Esophagus muscularis mucosa (tissue), 4 donors: ENCODE measurements around the gene TC2N. TPM values are rescaled to one million over a fixed set of nuclear protein-coding genes. Genes with fewer than 3 reads are reported as not detected.

Source experiments
- DNase-seq: peaks from one replicate; pipeline ENCODE4 v3.0.0-alpha.2; 2017; ENCODE audit errors: extremely low spot score
- H3K27ac ChIP-seq, 4 donors: fragments of 200-600 bp; sonication (generic); replicated peaks in 1 of 4; 1 replicate in 3 of 4; 2 replicates in 1 of 4; pipeline ENCODE4 v1.5.1; 2016 to 2019; ENCODE audit warnings: mild to moderate bottlenecking in 1 of 4
- H3K27me3 ChIP-seq, 4 donors: fragments of 200-600 bp; sonication (generic); one replicate each; pipeline versions ENCODE4 v1.5.1 to v1.6.0; 2016 to 2019
- H3K36me3 ChIP-seq, 4 donors: fragments of 200-600 bp; sonication (generic); one replicate each; pipeline ENCODE4 v1.5.1; 2016 to 2019
- H3K4me1 ChIP-seq, 4 donors: fragments of 200-600 bp; sonication (generic); one replicate each; pipeline ENCODE4 v1.5.1; 2016 to 2019
- H3K4me3 ChIP-seq, 4 donors: fragments of 200-600 bp; sonication (generic); 1 replicate in 2 of 4; 2 replicates in 2 of 4; pipeline ENCODE4 v1.5.1; 2016 to 2019; ENCODE audit warnings: mild to moderate bottlenecking in 4 of 4, moderate library complexity in 1 of 4
- H3K9me3 ChIP-seq, 4 donors: fragments of 200-600 bp; sonication (generic); 1 replicate in 3 of 4; 2 replicates in 1 of 4; pipeline ENCODE4 v1.5.1; 2016 to 2019
- EP300 ChIP-seq: sonication (generic); formaldehyde crosslinking; IDR thresholded peaks from one replicate; pipeline ENCODE4 v1.6.1; 2017; ENCODE audit warnings: antibody characterized with exemption
- POLR2A ChIP-seq: fragments of 450-650 bp; IDR thresholded peaks from one replicate; pipeline ENCODE4 v1.6.1; 2017; ENCODE audit warnings: antibody characterized with exemption, moderate library complexity, mild to moderate bottlenecking, low read depth
- POLR2AphosphoS5 ChIP-seq, 2 donors: sonication (generic); formaldehyde crosslinking; IDR thresholded peaks; one replicate each; pipeline ENCODE4 v1.6.1; 2017; ENCODE audit warnings: antibody characterized with exemption in 2 of 2
- WGBS: methylation state at CpG from one replicate; pipeline ENCODE4 v1.1.5; 2018; 5-methylcytosine and 5-hydroxymethylcytosine counted together
- intact Hi-C: fragments of 100-400 bp; cut with DNase I; formaldehyde crosslinking; loops from one replicate; pipeline ENCODE4 v1.15.1; 2023
- total RNA-seq, 4 donors: library from RNA; depleted of rRNA; stranded (reverse); fragments of >200 nt; gene quantifications; one replicate each; pipeline versions ENCODE4 v1.1.0 to v1.2.1, GENCODE V29; 2016
- TF ChIP-seq, protein P1 (sequence below), 3 experiments: fragments of 200-600 bp in 2 of 3; fragments of 450-650 bp in 1 of 3; sonication (generic) in 2 of 3; IDR thresholded peaks; one replicate each; pipeline ENCODE4 v1.5.1; 2017 to 2019; ENCODE audit warnings: antibody characterized with exemption in 3 of 3, mild to moderate bottlenecking in 2 of 3, moderate library complexity in 1 of 3

The TC2N gene
- total RNA-seq, 4 donors from 2014 or later = 17.8 to 27.8 (median 23.7) TPM

- intact Hi-C loops = no loop called here
Measured at GRCh38 chr14:91861091-91861490, 6.2 kb downstream of the TC2N start.

GRCh38 chr14:91860238-91860637, 7.1 kb downstream of the TC2N start:
- H3K4me3 ChIP-seq = no peak overlapping the region
- intact Hi-C loops = no loop called here
- no peak overlapping the region for H3K27ac ChIP-seq
- TF ChIP-seq POLR2A (no peak), POLR2AphosphoS5 (IDR thresholded peaks at IDR 0.05) (no peak), EP300 (no peak)
- TF ChIP-seq, protein P1, sequence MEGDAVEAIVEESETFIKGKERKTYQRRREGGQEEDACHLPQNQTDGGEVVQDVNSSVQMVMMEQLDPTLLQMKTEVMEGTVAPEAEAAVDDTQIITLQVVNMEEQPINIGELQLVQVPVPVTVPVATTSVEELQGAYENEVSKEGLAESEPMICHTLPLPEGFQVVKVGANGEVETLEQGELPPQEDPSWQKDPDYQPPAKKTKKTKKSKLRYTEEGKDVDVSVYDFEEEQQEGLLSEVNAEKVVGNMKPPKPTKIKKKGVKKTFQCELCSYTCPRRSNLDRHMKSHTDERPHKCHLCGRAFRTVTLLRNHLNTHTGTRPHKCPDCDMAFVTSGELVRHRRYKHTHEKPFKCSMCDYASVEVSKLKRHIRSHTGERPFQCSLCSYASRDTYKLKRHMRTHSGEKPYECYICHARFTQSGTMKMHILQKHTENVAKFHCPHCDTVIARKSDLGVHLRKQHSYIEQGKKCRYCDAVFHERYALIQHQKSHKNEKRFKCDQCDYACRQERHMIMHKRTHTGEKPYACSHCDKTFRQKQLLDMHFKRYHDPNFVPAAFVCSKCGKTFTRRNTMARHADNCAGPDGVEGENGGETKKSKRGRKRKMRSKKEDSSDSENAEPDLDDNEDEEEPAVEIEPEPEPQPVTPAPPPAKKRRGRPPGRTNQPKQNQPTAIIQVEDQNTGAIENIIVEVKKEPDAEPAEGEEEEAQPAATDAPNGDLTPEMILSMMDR (IDR thresholded peaks at IDR 0.05) = no peak
- no peaks in the 10 kb centered on the region for H3K36me3 ChIP-seq
- no peak for DNase-seq
- H3K9me3 ChIP-seq = no peaks in the 10 kb centered on the region
- H3K27me3 ChIP-seq = peaks cover 0 to 9% (median 0%) of the 10 kb centered on the region in 4 donors
- peaks cover 0 to 5% (median 2%) of the 10 kb centered on the region in 4 donors for H3K4me1 ChIP-seq

More at GRCh38 chr14:91861091-91861490, 6.2 kb downstream of the TC2N start:
- no peak for DNase-seq
- peaks cover 0 to 9% (median 0%) of the 10 kb centered on the region in 4 donors for H3K27me3 ChIP-seq
- peaks cover 0 to 5% (median 2%) of the 10 kb centered on the region in 4 donors for H3K4me1 ChIP-seq
- H3K9me3 ChIP-seq = no peaks in the 10 kb centered on the region
- no peak overlapping the region for H3K27ac ChIP-seq
- WGBS = 80% methylated on average over 2 of the region's 2 CpGs
- no peaks in the 10 kb centered on the region for H3K36me3 ChIP-seq
- TF ChIP-seq, protein P1 (IDR thresholded peaks at IDR 0.05) = no peak
- TF ChIP-seq POLR2AphosphoS5 (IDR thresholded peaks at IDR 0.05) (no peak), POLR2A (no peak), EP300 (no peak)
- H3K4me3 ChIP-seq = no peak overlapping the region

DNA sequence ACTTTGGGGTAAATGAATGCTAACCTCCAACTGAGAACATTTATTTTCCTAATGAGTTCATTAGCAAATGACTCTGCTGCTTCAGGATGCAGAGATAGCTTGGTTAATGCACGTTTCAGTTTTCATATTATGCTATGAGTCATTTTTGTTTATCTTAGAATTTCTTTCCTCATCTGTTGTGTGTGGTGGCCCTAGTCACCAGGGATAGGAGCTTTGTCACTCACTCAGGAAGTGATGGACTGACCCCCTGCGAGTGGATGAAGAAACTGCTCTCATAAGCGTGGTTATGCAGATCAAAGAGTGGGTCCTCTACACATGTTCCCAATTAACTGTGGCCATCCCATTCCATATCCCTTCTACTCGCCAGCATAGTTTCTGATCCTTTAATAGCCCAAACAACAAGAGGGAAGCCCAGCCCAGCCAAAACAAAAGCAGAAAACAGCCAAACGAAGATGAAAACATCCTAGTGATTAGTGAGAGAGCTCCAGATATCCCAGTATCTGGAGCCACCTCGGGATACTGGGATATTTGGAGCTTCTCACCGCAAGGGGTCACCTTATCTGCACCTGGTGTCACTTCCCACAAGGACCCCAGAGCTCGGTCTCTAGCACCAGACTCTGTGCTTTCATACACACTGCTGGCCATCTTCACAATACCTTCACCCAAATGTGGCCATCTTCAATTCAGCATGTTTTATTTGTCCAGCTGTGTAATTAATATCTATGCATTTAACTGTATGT, 8.6 kb downstream of the TC2N start:
- no peak overlapping the region for H3K27ac ChIP-seq
- WGBS = 33% methylated on average over 8 of the region's 8 CpGs
- H3K9me3 ChIP-seq = no peaks in the 10 kb centered on the region
- H3K4me1 ChIP-seq = peaks cover 0 to 16% (median 6%) of the 10 kb centered on the region in 4 donors
- no peak for DNase-seq
- H3K36me3 ChIP-seq = no peaks in the 10 kb centered on the region
- H3K4me3 ChIP-seq = no peak overlapping the region
- TF ChIP-seq, protein P1 (IDR thresholded peaks at IDR 0.05) = no peak
- TF ChIP-seq POLR2A = no peak
- no peak for TF ChIP-seq EP300
- TF ChIP-seq POLR2AphosphoS5 (IDR thresholded peaks at IDR 0.05) = no peak
- intact Hi-C loops = no loop called here
- H3K27me3 ChIP-seq = peaks cover 0 to 9% (median 0%) of the 10 kb centered on the region in 4 donors

GRCh38 chr14:91857614-91858013, 9.7 kb downstream of the TC2N start:
- Histone ChIP-seq H3K9me3 (no peaks in the 10 kb centered on the region), H3K36me3 (no peaks in the 10 kb centered on the region), H3K27ac (no peak overlapping the region), H3K4me1 (peaks cover 0 to 16% (median 6%) of the 10 kb centered on the region in 4 donors), H3K27me3 (peaks cover 0 to 9% (median 0%) of the 10 kb centered on the region in 4 donors), H3K4me3 (no peak overlapping the region)
- WGBS = 93% methylated on average over 2 of the region's 2 CpGs
- intact Hi-C loops = no loop called here
- TF ChIP-seq, protein P1 (IDR thresholded peaks at IDR 0.05) = no peak
- TF ChIP-seq EP300 (no peak), POLR2A (no peak), POLR2AphosphoS5 (IDR thresholded peaks at IDR 0.05) (no peak)
- DNase-seq = no peak
